ENCODE measurements around the gene C2orf68.

DNA sequence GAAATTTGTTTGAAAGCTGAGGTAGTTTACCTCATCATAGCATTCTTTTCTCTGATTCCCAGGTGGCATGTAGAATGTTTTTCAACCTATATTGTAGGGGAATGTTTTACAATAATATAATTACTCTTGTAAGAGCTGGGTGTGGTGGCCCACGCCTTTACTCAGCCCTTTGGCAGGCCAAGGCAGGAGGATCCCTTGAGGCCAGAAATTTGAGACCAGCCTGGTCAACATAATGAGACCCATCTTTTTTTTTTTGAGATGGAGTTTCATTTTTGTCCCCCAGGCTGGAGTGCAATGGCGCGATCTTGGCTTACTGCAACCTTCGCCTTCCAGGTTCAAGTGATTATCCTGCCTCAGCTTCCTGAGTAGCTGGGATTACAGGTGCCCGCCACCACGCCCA is 7.8 kb upstream of the C2orf68 start:
- TF ChIP-seq, protein P1, sequence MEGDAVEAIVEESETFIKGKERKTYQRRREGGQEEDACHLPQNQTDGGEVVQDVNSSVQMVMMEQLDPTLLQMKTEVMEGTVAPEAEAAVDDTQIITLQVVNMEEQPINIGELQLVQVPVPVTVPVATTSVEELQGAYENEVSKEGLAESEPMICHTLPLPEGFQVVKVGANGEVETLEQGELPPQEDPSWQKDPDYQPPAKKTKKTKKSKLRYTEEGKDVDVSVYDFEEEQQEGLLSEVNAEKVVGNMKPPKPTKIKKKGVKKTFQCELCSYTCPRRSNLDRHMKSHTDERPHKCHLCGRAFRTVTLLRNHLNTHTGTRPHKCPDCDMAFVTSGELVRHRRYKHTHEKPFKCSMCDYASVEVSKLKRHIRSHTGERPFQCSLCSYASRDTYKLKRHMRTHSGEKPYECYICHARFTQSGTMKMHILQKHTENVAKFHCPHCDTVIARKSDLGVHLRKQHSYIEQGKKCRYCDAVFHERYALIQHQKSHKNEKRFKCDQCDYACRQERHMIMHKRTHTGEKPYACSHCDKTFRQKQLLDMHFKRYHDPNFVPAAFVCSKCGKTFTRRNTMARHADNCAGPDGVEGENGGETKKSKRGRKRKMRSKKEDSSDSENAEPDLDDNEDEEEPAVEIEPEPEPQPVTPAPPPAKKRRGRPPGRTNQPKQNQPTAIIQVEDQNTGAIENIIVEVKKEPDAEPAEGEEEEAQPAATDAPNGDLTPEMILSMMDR (IDR thresholded peaks at IDR 0.05; ENCODE audit: insufficient read depth, low read length, poor library complexity, severe bottlenecking) = no peak
- no peak for TF ChIP-seq EZH2phosphoT487 (conservative IDR thresholded peaks at IDR 0.05; ENCODE audit: low read length)

Data from SU-DHL-6 (cell line).